Femur (tissue), 1 donor: Measurements from ENCODE around the gene ADCK1.
"Not testable (repeated sequence)": the region's sequence is repeated elsewhere in the genome, so short reads cannot be mapped to it uniquely, and the experiment has no call there.

ENCODE experiments used
- DNase-seq: peaks from one replicate; pipeline ENCODE4 v3.0.0-alpha.2; 2017

ADCK1 gene

GRCh38 chr14:77867476-77867875, 67.6 kb downstream of the ADCK1 start:
- DNase-seq = no peak

- no peak for DNase-seq
Measured at GRCh38 chr14:77868552-77869285, 68.8 kb downstream of the ADCK1 start.

- no peak for DNase-seq
Measured at GRCh38 chr14:77869340-77869739, 69.4 kb downstream of the ADCK1 start.

DNA sequence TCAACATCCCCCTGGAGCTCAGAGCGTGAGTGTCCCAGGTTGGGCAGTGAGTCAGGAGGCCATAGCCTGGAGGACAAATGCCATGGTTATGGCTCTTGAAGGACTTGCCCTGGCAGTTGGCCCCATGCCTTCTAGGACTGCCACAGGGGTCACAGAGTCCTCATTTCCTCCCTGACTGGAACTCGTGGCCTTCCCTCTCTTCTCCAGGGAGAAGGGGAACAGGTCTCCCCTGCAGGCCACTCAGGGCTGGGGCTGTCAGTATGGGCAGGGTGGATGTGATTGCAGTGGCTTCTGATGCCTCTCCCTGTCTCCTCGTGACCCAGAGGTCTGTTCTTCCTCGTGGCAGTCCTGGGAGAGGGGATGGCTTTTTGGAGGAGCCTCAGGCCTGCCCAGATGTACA, 70.7 kb downstream of the ADCK1 start:
- DNase-seq = no peak

GRCh38 chr14:77872152-77872551, 72.2 kb downstream of the ADCK1 start:
- no peak for DNase-seq

DNA sequence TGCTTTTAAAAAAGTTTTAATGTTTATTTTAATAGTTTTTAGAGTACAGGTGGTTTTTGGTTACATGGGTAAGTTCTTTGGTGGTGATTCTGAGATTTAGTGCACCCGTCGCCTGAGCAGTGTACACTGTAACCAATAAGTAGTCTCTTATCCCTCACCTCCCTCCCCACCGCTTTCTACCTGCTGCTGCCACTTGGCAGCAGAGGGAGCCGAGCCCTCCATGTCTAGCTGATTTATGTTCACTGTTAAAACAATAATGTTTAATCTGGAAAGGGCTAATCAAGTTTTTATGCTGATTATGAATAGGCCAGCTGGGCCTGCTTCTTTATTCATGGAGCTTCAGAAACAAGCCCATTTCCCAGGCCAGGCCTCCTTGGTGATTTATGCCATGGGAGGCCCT, 73.1 kb downstream of the ADCK1 start:
- no peak for DNase-seq

GRCh38 chr14:77878783-77879182, 78.9 kb downstream of the ADCK1 start:
- no peak for DNase-seq

GRCh38 chr14:77880056-77880455, 80.1 kb downstream of the ADCK1 start:
- DNase-seq = no peak

- DNase-seq = peak; percentile 61
Measured at GRCh38 chr14:77882098-77882497, 82.2 kb downstream of the ADCK1 start.

- no peak for DNase-seq
Measured at GRCh38 chr14:77882636-77883035, 82.7 kb downstream of the ADCK1 start.

GRCh38 chr14:77883131-77883846, 83.4 kb downstream of the ADCK1 start:
- DNase-seq = no peak

DNA sequence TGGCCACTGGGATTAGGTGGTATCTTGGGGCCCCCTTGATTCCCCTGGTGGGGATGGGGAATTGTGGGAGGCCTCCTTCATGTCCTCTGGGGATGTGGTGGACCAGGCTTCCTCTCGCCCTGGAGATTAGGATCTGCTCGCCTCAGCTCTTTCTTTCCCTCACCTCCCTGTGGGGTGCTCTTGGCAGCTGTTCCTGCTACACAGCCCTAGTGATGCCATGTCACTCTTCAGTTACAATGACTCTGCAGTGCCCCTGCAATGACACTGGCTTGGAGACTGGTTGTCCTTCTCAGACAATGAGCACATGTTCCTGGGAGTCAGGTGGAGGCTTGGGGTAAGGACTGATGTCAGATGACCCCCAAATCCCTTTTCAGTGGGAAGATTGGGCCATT, 83.9 kb downstream of the ADCK1 start:
- DNase-seq = no peak

DNA sequence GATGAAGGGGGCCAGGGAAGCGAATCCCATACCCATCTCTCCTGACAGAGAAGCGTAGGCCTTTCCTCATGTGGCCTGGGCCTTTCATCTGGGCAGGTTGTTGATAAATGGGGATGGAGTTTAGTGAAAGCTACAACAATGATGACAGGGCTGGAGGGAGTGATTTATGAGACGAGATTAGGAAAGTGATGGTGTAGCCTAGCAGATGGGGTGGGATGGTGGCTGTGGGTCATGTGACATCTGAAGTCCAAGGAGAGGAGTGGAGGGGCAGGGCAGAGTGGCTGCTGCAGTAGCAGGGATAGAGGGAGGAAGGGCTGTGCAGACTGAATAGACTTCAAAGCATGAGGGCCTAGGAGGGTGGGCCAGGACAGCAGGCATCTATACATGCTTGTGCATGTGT, 85.5 kb downstream of the ADCK1 start:
- DNase-seq = no peak

DNA sequence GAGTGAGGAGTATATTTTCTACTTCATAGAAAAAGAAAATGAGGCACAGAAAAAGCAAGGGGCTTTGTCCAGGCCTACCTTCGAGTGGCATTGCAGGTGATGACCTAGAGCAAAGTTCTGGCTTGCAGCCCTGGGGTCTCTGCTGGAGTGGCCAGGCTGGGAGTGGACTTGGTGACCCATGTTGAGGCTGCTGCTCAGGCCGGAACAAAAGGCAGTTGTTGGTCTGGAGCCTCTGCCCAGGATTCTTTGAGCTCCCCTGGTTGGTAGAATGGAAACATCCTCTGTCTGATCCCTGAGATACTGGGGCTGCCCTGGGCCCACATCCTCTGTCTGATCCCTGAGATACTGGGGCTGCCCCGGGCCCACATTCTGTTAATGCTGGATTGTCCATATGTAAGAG, 86.1 kb downstream of the ADCK1 start:
- no peak for DNase-seq

DNA sequence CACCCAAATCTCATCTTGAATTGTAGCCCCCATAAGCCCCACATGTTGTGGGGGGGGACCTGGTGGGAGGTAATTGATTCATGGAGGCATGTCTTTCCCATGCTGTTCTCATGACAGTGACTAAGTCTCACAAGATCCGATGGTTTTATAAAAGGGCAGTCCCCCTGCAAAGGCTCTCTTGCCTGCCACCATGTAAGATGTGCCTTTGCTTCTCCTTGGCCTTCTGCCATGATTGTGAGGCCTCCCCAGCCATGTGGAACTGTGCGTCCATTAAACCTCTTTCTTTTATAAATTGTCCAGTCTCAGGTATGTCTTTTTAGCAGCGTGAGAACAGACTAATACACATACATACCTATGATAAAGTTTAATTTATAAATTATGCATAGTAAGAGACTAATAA, 89.0 kb downstream of the ADCK1 start:
- DNase-seq = not testable (repeated sequence)

DNA sequence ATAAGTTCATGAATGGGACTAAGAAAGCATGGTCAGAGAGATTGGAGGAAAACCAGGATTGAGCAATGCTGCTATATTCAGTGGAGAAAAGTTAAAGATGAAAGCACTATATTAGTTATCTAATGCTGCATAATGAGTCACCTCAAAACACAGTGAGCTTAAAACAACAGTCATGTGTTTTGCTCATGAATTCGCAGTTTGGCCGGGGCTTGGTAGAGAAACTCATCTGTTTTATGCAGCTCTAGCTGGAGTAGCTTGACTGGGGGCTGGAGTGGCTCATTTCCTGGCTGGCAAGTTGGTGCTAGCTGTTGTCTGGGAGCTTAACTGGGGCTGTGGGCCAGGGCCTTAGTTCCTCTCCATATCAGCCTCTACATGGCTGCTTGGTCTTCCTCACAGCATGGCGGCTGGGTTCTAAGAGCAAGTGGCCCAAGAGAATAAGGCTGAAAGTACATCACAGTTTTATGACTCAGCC, 90.1 kb downstream of the ADCK1 start:
- no peak for DNase-seq

DNA sequence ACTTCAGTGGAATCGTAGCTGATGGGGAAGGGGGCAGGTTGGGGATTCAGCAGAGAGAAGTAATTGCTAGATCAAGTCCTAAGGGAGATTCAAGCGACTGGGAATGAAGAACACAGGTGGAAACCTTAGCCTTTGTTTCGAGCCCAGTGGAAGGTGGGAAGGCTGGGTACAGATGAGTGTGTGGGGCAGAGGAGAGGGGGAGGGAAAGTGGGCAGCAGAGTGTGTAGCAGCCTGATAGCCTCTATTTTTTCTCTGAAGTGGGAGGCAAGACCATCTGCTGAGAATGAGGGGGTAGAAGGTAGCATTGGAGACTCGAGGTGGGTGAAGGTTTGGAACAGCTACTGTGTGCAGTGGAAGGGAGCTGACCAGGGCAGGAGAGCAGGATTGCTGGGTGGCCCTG, 91.0 kb downstream of the ADCK1 start:
- DNase-seq = no peak

- DNase-seq = no peak
Measured at GRCh38 chr14:77892381-77892871, 92.5 kb downstream of the ADCK1 start.

DNA sequence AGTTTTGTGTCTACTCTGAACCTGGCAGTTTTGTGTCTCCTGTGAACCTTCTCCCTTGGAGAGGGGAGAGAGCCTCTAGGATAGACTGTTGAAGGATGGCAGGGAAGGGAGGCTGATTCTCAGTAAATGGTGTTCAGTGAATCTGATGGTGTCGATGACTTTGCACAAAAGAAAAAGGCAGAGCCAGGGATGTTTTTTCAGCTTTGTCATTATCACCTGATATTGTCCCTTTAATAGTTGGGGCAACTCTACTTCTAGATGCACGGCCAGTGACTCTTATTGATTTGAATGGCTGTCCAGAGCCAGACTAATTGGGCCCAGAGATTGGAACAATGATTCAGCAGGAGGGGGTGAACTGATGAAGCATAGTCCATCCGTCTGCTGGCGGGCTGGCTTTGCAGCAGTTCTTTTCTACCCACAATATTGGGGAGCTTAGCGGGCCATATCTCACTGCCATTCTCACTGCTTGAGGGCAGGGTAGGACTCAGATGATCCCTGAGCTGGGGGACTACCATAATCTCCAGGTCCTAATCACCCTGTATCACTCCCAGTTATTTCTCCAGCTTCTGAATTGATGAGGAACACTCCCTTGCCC, 93.1 kb downstream of the ADCK1 start:
- DNase-seq = no peak

DNA sequence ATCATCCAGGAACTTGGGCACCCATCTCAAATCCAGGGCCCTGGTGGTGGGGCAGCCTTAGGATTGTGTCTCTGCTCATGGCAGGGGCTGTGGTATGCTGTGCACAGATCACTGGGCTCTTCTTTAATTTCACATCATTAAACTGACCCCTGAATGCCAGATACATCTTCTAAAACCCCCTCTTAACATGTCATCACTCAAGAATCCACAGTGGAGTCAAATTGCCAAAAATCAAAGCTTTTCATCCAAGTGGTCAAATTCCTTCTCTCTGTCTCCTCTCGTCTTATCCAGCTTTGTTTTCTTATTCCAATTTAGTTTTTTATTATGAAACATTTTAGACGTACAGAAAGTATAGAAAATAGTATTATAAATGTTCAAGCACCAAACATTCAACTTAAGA, 97.5 kb downstream of the ADCK1 start:
- DNase-seq = no peak

- peak; percentile 40 for DNase-seq
Measured at GRCh38 chr14:77902811-77903210, 102.9 kb downstream of the ADCK1 start.

DNA sequence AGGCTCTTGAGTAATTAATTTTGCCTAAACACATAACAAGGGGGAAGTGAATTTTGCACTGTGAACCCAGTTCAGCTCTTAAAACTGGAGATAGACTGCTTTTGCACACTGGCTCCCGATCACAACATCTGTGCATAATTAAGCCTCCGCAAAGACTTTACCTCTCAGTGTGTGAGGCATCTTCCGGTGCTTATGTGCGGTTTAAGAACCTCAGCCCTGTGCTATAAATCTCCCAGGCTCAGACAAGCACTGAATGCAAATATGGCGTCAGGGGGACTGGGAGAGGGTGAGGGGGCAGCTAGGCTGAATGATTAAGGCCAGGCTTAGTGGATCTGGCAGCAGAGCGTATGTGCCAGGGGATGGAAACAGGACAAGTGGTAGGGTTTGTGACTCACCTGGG, 103.3 kb downstream of the ADCK1 start:
- peak; percentile 25 for DNase-seq

GRCh38 chr14:77903937-77904617, 104.2 kb downstream of the ADCK1 start:
- DNase-seq = no peak
